ENCODE data around the gene FIGN. TPM values are rescaled to one million over a fixed set of nuclear protein-coding genes. Genes with fewer than 3 reads are reported as not detected.

FIGN gene
- total and polyA plus RNA-seq, 10 of the 15 experiments (the other 5 are each of a cell fraction or from before 2014, with no cell fraction given): under 0.01 to 0.01 TPM; not detected in 8

- no peak for DNase-seq (ENCODE audit: low read depth, low spot score)
- in situ Hi-C loops (cut with MboI) (no loop called here), intact Hi-C loops (cut with micrococcal nuclease; ENCODE audit: unreplicated experiment) (no loop called here)
- H3K27me3 ChIP-seq (replicated peaks in 1 of 2; ENCODE audit: control insufficient read depth in 2 of 2, insufficient read depth in 2 of 2, low read length in 1 of 2): no peaks in the 10 kb centered on the region
- H2AFZ ChIP-seq (ENCODE audit: control insufficient read depth, low read depth, low read length): no peak overlapping the region
- ChIA-PET POLR2A (no interaction called here), CTCF (no interaction called here), RAD21 (ENCODE audit: unreplicated experiment) (interaction anchor here (0.6 to 1.0 kb wide), 2 partner anchors 258 to 260 kb away, joined by 3 to 4 read pairs; no protein-coding TSS in a partner anchor), SMC1A (ENCODE audit: uncharacterized antibody, unreplicated experiment) (interaction anchor here (0.9 kb wide), 1 partner anchor 12 kb away, joined by 3 read pairs; no protein-coding TSS in a partner anchor)
- H3K9ac ChIP-seq (ENCODE audit: control insufficient read depth, insufficient read depth, low read length): no peak overlapping the region
- no peaks in the 10 kb centered on the region for H3K36me3 ChIP-seq (ENCODE audit: control insufficient read depth in 2 of 2, insufficient read depth in 2 of 2, low read length in 1 of 2)
- TF ChIP-seq ATF7 (IDR thresholded peaks at IDR 0.05; ENCODE audit: low read depth) (no peak), TCF7 (IDR thresholded peaks at IDR 0.05; ENCODE audit: borderline replicate concordance) (no peak), ASH2L (IDR thresholded peaks at IDR 0.05; ENCODE audit: borderline replicate concordance, low read depth) (no peak), EZH2 (IDR thresholded peaks at IDR 0.05; ENCODE audit: borderline replicate concordance, control insufficient read depth, low read depth, low read length) (no peak)
- ATAC-seq: no peak
- no peak for FAIRE-seq
- 2% methylated on average over 2 of the region's 2 CpGs for WGBS (ENCODE audit: insufficient coverage, insufficient replicate concordance, low lambda C conversion rate, missing lambda C conversion rate)
- H3K27ac ChIP-seq (ENCODE audit: control insufficient read depth, insufficient read depth): no peak overlapping the region
- no peaks in the 10 kb centered on the region for H3K9me3 ChIP-seq (replicated peaks; ENCODE audit: control insufficient read depth, insufficient read depth, low read length)
- no peaks in the 10 kb centered on the region for H4K20me1 ChIP-seq (ENCODE audit: control insufficient read depth, insufficient read depth)
- no peaks in the 10 kb centered on the region for H3K4me1 ChIP-seq (ENCODE audit: control insufficient read depth, insufficient read depth, low read length)
- no peak overlapping the region for H3K4me2 ChIP-seq (ENCODE audit: control insufficient read depth, insufficient read depth)
- H3K79me2 ChIP-seq (ENCODE audit: control insufficient read depth, insufficient read depth, low read length): no peaks in the 10 kb centered on the region
- no TSS peak for BruUV-seq (replicated peaks)
- no peak overlapping the region for H3K4me3 ChIP-seq
Observed at GRCh38 chr2:163605779-163606178, 130.0 kb downstream of the FIGN start.

DNA sequence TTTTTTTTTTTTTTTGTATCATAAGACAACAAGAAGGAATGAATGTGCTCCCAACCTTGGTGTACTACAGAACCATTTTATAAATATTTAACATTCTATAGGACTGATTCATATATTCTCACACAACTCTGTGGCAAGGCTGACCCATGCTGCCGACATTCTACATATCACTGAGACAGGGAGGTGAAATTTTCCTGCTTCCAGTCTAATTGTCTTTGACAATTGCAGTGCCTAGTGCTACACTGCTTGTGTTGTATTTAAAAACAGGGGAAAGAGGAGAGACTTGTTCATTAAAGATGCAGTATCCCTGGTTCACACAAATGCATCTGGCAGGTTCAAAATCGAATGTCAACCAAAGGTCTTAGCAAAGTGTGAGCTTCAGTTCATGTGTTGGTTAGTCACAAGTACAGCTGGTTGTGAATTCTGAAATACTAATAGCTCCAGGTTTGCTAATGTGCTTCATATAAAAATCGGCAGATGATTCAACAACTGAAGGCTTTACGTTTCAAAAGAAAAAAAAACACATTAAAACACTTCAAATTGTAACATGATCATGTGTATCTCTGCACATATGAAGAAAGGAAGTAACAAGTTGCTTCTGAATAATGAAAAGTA, 130.8 kb downstream of the FIGN start:
- 8% methylated on average over 4 of the region's 4 CpGs for WGBS (ENCODE audit: insufficient coverage, insufficient replicate concordance, low lambda C conversion rate, missing lambda C conversion rate)
- SMC1A ChIA-PET (ENCODE audit: uncharacterized antibody, unreplicated experiment): interaction anchor here (0.9 kb wide), 1 partner anchor 11 kb away, joined by 3 read pairs; no protein-coding TSS in a partner anchor
- TF ChIP-seq ESRRA (IDR thresholded peaks at IDR 0.05; ENCODE audit: low read length) (no peak), BACH1 (IDR thresholded peaks at IDR 0.05; ENCODE audit: borderline replicate concordance) (no peak), MYB (IDR thresholded peaks at IDR 0.05; ENCODE audit: borderline replicate concordance, low read depth, low read length) (no peak), KAT2A (conservative IDR thresholded peaks at IDR 0.05; ENCODE audit: control insufficient read depth, low read depth, low read length) (no peak), GABPA (IDR thresholded peaks at IDR 0.05; ENCODE audit: low read depth) (no peak), RAD51 (IDR thresholded peaks at IDR 0.05) (no peak), MLLT1 (IDR thresholded peaks at IDR 0.05) (no peak), CHD4 (IDR thresholded peaks at IDR 0.05) (no peak), PAX8 (IDR thresholded peaks at IDR 0.05) (no peak), SMC3 (IDR thresholded peaks at IDR 0.05; ENCODE audit: borderline replicate concordance, low read length) (no peak)
- TF ChIP-seq, protein P1, sequence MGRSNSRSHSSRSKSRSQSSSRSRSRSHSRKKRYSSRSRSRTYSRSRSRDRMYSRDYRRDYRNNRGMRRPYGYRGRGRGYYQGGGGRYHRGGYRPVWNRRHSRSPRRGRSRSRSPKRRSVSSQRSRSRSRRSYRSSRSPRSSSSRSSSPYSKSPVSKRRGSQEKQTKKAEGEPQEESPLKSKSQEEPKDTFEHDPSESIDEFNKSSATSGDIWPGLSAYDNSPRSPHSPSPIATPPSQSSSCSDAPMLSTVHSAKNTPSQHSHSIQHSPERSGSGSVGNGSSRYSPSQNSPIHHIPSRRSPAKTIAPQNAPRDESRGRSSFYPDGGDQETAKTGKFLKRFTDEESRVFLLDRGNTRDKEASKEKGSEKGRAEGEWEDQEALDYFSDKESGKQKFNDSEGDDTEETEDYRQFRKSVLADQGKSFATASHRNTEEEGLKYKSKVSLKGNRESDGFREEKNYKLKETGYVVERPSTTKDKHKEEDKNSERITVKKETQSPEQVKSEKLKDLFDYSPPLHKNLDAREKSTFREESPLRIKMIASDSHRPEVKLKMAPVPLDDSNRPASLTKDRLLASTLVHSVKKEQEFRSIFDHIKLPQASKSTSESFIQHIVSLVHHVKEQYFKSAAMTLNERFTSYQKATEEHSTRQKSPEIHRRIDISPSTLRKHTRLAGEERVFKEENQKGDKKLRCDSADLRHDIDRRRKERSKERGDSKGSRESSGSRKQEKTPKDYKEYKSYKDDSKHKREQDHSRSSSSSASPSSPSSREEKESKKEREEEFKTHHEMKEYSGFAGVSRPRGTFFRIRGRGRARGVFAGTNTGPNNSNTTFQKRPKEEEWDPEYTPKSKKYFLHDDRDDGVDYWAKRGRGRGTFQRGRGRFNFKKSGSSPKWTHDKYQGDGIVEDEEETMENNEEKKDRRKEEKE (IDR thresholded peaks at IDR 0.05): no peak

More for the DNA sequence above, 130.8 kb downstream of the FIGN start:
- H3K9me3 ChIP-seq (replicated peaks; ENCODE audit: control insufficient read depth, insufficient read depth, low read length): no peaks in the 10 kb centered on the region
- no peak overlapping the region for H3K27ac ChIP-seq (ENCODE audit: control insufficient read depth, insufficient read depth)
- ChIA-PET RAD21 (ENCODE audit: unreplicated experiment) (interaction anchor here (0.6 kb wide), 1 partner anchor 257 kb away, joined by 3 read pairs; no protein-coding TSS in a partner anchor), CTCF (no interaction called here), POLR2A (no interaction called here)
- FAIRE-seq (no peak), ATAC-seq (no peak), DNase-seq (ENCODE audit: low read depth, low spot score) (no peak)
- no peak overlapping the region for H3K4me2 ChIP-seq (ENCODE audit: control insufficient read depth, insufficient read depth)
- H4K20me1 ChIP-seq (ENCODE audit: control insufficient read depth, insufficient read depth): no peaks in the 10 kb centered on the region
- no TSS peak for BruUV-seq (replicated peaks)
- no peaks in the 10 kb centered on the region for H3K36me3 ChIP-seq (ENCODE audit: control insufficient read depth in 2 of 2, insufficient read depth in 2 of 2, low read length in 1 of 2)
- intact Hi-C loops (cut with micrococcal nuclease; ENCODE audit: unreplicated experiment): no loop called here
- H3K4me3 ChIP-seq: no peak overlapping the region
- no peak overlapping the region for H2AFZ ChIP-seq (ENCODE audit: control insufficient read depth, low read depth, low read length)
- H3K27me3 ChIP-seq (replicated peaks in 1 of 2; ENCODE audit: control insufficient read depth in 2 of 2, insufficient read depth in 2 of 2, low read length in 1 of 2): no peaks in the 10 kb centered on the region
- H3K79me2 ChIP-seq (ENCODE audit: control insufficient read depth, insufficient read depth, low read length): no peaks in the 10 kb centered on the region
- in situ Hi-C loops (cut with MboI): no loop called here
- H3K9ac ChIP-seq (ENCODE audit: control insufficient read depth, insufficient read depth, low read length): no peak overlapping the region
- H3K4me1 ChIP-seq (ENCODE audit: control insufficient read depth, insufficient read depth, low read length): no peaks in the 10 kb centered on the region
